IMR-90 (cell line): ENCODE data around the gene TMEM131L.

Source experiments
- BHLHE40 ChIP-seq: fragments of 150-350 bp; IDR thresholded peaks from 2 replicates; pipeline ENCODE4 v1.6.1; 2016; ENCODE audit warnings: mild to moderate bottlenecking, low read depth, low read length
- CEBPB ChIP-seq: IDR thresholded peaks from 2 replicates; pipeline ENCODE4 v1.6.1; 2012; ENCODE audit warnings: low read depth, low read length, improper control_type of control experiment
- FOS ChIP-seq: fragments of 150-350 bp; IDR thresholded peaks from 2 replicates; pipeline ENCODE4 v1.6.1; 2016; ENCODE audit warnings: low read depth, low read length
- MAFK ChIP-seq: IDR thresholded peaks from 2 replicates; pipeline ENCODE4 v1.6.1; 2012; ENCODE audit warnings: low read depth, low read length, improper control_type of control experiment
- MAZ ChIP-seq: IDR thresholded peaks from 2 replicates; pipeline ENCODE4 v1.6.1; 2012; ENCODE audit warnings: low read depth, mild to moderate bottlenecking, low read length, improper control_type of control experiment, moderate library complexity, borderline replicate concordance
- MXI1 ChIP-seq: IDR thresholded peaks from 2 replicates; pipeline ENCODE4 v1.6.1; 2012; ENCODE audit warnings: low read depth, mild to moderate bottlenecking, low read length, moderate library complexity, borderline replicate concordance
- NFE2L2 ChIP-seq: fragments of 150-350 bp; IDR thresholded peaks from 2 replicates; pipeline ENCODE4 v1.6.1; 2016; ENCODE audit warnings: low read depth, mild to moderate bottlenecking, low read length
- POLR2A ChIP-seq: IDR thresholded peaks from 2 replicates; pipeline ENCODE4 v1.6.1; 2012; ENCODE audit warnings: mild to moderate bottlenecking, low read depth, low read length
- RAD21 ChIP-seq: IDR thresholded peaks from 2 replicates; pipeline ENCODE4 v1.6.1; 2012; ENCODE audit warnings: low read length, improper control_type of control experiment
- RCOR1 ChIP-seq: IDR thresholded peaks from 2 replicates; pipeline ENCODE4 v1.6.1; 2012; ENCODE audit warnings: mild to moderate bottlenecking, low read length, improper control_type of control experiment; ENCODE audit not compliant: insufficient replicate concordance
- SMC3 ChIP-seq: fragments of 150-350 bp; IDR thresholded peaks from 2 replicates; pipeline ENCODE4 v1.6.1; 2016; ENCODE audit warnings: low read depth, mild to moderate bottlenecking, antibody characterized with exemption, low read length, moderate library complexity
- TF ChIP-seq, protein P1 (sequence below): conservative IDR thresholded peaks from 2 replicates; pipeline ENCODE4 v1.5.1; 2012; ENCODE audit warnings: mild to moderate bottlenecking, low read depth, low read length, improper control_type of control experiment
- TF ChIP-seq, protein P2 (sequence below): fragments of 150-350 bp; IDR thresholded peaks from 2 replicates; pipeline ENCODE4 v1.6.1; 2016; ENCODE audit warnings: low read depth, mild to moderate bottlenecking, low read length, moderate library complexity, borderline replicate concordance
- TF ChIP-seq, protein P3 (sequence below): fragments of 150-350 bp; IDR thresholded peaks from 2 replicates; pipeline ENCODE4 v1.6.1; 2017; ENCODE audit warnings: mild to moderate bottlenecking, antibody characterized with exemption, low read length, low read depth

DNA sequence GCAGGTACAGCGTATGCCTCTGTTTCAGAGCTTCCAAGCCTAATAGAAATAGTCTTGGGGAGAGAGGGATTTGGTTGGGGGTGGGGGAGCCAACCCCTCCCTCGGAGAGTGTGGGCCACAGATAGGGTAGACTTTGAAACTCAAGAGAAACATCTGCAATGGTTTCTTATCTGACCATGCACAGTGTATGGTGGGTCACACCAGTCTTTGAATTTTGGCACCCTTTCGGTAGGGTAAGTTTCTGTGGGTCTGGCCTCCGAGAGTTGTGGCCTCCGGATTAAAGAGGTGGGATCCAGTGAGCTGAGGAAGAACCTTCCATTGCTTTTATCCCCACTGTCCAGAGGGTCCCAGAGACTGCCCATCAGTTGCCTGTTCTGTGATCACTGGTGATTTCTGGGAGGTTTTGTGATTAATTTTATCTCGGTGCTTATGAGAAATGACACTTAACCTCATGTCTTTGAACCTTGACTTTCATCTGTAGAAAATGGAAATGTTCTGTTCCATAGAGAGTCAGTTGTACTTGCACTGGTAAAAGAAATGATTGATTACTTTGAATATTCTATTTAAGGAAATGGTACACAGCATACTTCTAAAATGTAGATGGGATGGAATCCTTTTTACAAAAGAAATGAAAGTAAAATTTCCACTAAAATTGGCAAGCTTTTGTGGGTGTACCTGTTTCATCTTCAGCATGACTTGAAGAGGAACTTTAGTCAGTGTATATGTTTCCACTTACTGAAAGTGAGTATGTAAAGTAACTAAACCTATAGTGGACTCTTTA is 62.7 kb downstream of the TMEM131L start:
- TF ChIP-seq SMC3 (no peak), MAFK (no peak), POLR2A (no peak), RCOR1 (no peak), MXI1 (no peak), MAZ (no peak), NFE2L2 (no peak), BHLHE40 (no peak), RAD21 (no peak), FOS (no peak), CEBPB (no peak)
- TF ChIP-seq, protein P1, sequence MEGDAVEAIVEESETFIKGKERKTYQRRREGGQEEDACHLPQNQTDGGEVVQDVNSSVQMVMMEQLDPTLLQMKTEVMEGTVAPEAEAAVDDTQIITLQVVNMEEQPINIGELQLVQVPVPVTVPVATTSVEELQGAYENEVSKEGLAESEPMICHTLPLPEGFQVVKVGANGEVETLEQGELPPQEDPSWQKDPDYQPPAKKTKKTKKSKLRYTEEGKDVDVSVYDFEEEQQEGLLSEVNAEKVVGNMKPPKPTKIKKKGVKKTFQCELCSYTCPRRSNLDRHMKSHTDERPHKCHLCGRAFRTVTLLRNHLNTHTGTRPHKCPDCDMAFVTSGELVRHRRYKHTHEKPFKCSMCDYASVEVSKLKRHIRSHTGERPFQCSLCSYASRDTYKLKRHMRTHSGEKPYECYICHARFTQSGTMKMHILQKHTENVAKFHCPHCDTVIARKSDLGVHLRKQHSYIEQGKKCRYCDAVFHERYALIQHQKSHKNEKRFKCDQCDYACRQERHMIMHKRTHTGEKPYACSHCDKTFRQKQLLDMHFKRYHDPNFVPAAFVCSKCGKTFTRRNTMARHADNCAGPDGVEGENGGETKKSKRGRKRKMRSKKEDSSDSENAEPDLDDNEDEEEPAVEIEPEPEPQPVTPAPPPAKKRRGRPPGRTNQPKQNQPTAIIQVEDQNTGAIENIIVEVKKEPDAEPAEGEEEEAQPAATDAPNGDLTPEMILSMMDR: no peak
- TF ChIP-seq, protein P2, sequence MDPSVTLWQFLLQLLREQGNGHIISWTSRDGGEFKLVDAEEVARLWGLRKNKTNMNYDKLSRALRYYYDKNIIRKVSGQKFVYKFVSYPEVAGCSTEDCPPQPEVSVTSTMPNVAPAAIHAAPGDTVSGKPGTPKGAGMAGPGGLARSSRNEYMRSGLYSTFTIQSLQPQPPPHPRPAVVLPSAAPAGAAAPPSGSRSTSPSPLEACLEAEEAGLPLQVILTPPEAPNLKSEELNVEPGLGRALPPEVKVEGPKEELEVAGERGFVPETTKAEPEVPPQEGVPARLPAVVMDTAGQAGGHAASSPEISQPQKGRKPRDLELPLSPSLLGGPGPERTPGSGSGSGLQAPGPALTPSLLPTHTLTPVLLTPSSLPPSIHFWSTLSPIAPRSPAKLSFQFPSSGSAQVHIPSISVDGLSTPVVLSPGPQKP: no peak
- TF ChIP-seq, protein P3, sequence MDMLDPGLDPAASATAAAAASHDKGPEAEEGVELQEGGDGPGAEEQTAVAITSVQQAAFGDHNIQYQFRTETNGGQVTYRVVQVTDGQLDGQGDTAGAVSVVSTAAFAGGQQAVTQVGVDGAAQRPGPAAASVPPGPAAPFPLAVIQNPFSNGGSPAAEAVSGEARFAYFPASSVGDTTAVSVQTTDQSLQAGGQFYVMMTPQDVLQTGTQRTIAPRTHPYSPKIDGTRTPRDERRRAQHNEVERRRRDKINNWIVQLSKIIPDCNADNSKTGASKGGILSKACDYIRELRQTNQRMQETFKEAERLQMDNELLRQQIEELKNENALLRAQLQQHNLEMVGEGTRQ: no peak
